ENCODE measurements around the gene PKNOX1.
"Not testable (repeated sequence)": the region's sequence is repeated elsewhere in the genome, so short reads cannot be mapped to it uniquely, and the experiment has no call there.

The PKNOX1 gene

GRCh38 chr21:43020771-43021170 is 46.4 kb downstream of the PKNOX1 start:
- DNase-seq (ENCODE audit: low spot score) = no peak

- no peak for DNase-seq (ENCODE audit: low spot score)
These were observed 46.8 kb downstream of the PKNOX1 start for GRCh38 chr21:43021191-43021590.

GRCh38 chr21:43021756-43022600 is 47.6 kb downstream of the PKNOX1 start:
- no peak for DNase-seq (ENCODE audit: low spot score)

GRCh38 chr21:43023175-43023574 is 48.8 kb downstream of the PKNOX1 start:
- DNase-seq (ENCODE audit: low spot score) = no peak

GRCh38 chr21:43024439-43025136 is 50.2 kb downstream of the PKNOX1 start:
- no peak for DNase-seq (ENCODE audit: low spot score)

- DNase-seq (ENCODE audit: low spot score) = no peak
These were observed 51.3 kb downstream of the PKNOX1 start for GRCh38 chr21:43025636-43026180.

- DNase-seq (ENCODE audit: low spot score) = no peak
These were observed 53.7 kb downstream of the PKNOX1 start for GRCh38 chr21:43027846-43028731.

GRCh38 chr21:43029785-43030184 is 55.4 kb downstream of the PKNOX1 start:
- DNase-seq (ENCODE audit: low spot score) = no peak

- no peak for DNase-seq (ENCODE audit: low spot score)
These were observed 56.8 kb downstream of the PKNOX1 start for GRCh38 chr21:43031121-43031619.

GRCh38 chr21:43034101-43034500 is 59.7 kb downstream of the PKNOX1 start:
- DNase-seq (ENCODE audit: low spot score) = peak; percentile 34

- no peak for DNase-seq (ENCODE audit: low spot score)
These were observed 60.5 kb downstream of the PKNOX1 start for GRCh38 chr21:43034826-43035225.

- not testable (repeated sequence) for DNase-seq (ENCODE audit: low spot score)
These were observed 62.5 kb downstream of the PKNOX1 start for GRCh38 chr21:43036889-43037288.

GRCh38 chr21:43037918-43038658 is 63.7 kb downstream of the PKNOX1 start:
- DNase-seq (ENCODE audit: low spot score) = not testable (repeated sequence)

GRCh38 chr21:43038659-43039044 is 64.3 kb downstream of the PKNOX1 start:
- not testable (repeated sequence) for DNase-seq (ENCODE audit: low spot score)

GRCh38 chr21:43042169-43042568 is 67.8 kb downstream of the PKNOX1 start:
- not testable (repeated sequence) for DNase-seq (ENCODE audit: low spot score)

- not testable (repeated sequence) for DNase-seq (ENCODE audit: low spot score)
These were observed 68.9 kb downstream of the PKNOX1 start for GRCh38 chr21:43043291-43043690.

GRCh38 chr21:43044547-43044946 is 70.2 kb downstream of the PKNOX1 start:
- not testable (repeated sequence) for DNase-seq (ENCODE audit: low spot score)

GRCh38 chr21:43045165-43045875 is 71.0 kb downstream of the PKNOX1 start:
- DNase-seq (ENCODE audit: low spot score) = not testable (repeated sequence)

- DNase-seq (ENCODE audit: low spot score) = not testable (repeated sequence)
These were observed 71.8 kb downstream of the PKNOX1 start for GRCh38 chr21:43045876-43046821.
